SK-MEL-5 (cell line): ENCODE data around the gene MCF2. TPM values are rescaled to one million over a fixed set of nuclear protein-coding genes. Genes with fewer than 3 reads are reported as not detected.

Experiments used
- DNase-seq: peaks from one replicate; pipeline ENCODE4 v3.0.0-alpha.2; 2016; ENCODE audit warnings: low read depth, low spot score
- in situ Hi-C: cut with HindIII; loops from 2 replicates; pipeline ENCODE4 v1.10.0; 2016; ENCODE audit warnings: low sequenced_read_pairs, high pct_unique_total_duplicates, low pct_unique_long_range_greater_than_20kb
- total RNA-seq: library from RNA; depleted of rRNA; stranded (reverse); fragments of >200 nt; shearing (Covaris generic); gene quantifications from 2 replicates; pipeline ENCODE4 v1.2.3, GENCODE V29; 2014

Gene MCF2
- total RNA-seq, 1 experiment from 2014 or later: 1.7 TPM

GRCh38 chrX:139642241-139642927 is 65.6 kb downstream of the MCF2 start:
- peak; percentile 8 for DNase-seq
- in situ Hi-C loops: no loop called here

- in situ Hi-C loops: no loop called here
- DNase-seq: peak; percentile 52
These were observed 67.7 kb downstream of the MCF2 start for GRCh38 chrX:139640259-139640658.

DNA sequence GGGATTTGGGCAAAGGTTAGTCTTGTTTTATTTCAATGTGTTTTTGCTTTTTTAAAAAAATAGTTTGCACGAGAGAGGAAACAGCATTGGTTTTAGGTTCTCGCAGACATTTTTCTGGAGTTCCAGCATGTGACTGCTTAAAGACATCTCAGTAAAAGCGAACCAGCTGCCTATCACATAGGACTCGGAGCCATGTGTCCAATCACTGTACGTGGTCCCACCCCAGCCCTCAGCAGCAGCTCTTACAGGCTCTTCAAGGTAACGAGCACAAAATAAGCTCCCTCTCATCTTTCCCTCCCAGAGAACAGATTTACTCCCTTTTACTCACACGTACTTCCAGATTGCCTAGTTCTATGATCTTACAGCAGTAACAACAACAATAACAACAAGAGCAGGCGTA is 68.7 kb downstream of the MCF2 start:
- in situ Hi-C loops: no loop called here
- no peak for DNase-seq

GRCh38 chrX:139600105-139600504 is 107.9 kb downstream of the MCF2 start:
- DNase-seq: no peak
- in situ Hi-C loops: no loop called here

GRCh38 chrX:139596068-139596467 is 111.9 kb downstream of the MCF2 start:
- in situ Hi-C loops: no loop called here
- DNase-seq: no peak

DNA sequence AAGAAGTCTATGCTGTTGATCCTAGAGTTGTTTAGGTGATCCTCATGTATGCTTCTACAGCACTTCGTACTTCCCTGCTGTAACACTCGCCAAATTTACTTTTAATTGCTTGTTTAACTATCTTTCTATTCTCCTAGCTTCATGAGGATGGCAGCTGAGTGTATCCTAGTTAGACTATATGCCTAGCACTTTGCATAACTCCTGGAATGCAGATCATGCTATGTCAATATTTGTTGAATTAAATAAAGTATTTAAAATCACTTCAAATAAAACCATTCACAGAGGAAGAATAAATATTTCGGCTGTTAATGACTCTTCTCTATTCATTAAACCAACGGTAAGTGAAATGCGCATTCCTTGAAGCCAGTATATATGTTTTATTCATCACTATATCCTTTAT is 122.4 kb downstream of the MCF2 start:
- DNase-seq: no peak
- in situ Hi-C loops: no loop called here

DNA sequence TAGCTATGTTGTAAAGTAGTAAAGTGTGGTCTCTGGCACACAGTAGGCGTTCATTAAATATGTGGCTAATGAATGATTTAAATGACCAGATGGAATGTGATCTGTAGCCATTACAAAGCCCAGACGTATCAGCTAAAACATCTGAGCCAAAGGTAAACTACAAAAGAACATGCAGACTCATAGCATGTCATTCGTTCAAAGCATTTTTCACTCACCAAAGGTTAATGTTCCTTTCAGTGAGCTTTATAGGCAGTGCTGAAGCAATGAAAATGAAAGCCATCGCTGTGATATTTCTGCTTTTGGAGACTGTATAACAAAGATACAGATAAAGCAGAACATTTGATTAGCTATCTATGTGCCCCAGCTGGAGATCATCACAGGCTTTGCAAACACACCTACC is 126.9 kb downstream of the MCF2 start:
- no peak for DNase-seq
- in situ Hi-C loops: no loop called here

DNA sequence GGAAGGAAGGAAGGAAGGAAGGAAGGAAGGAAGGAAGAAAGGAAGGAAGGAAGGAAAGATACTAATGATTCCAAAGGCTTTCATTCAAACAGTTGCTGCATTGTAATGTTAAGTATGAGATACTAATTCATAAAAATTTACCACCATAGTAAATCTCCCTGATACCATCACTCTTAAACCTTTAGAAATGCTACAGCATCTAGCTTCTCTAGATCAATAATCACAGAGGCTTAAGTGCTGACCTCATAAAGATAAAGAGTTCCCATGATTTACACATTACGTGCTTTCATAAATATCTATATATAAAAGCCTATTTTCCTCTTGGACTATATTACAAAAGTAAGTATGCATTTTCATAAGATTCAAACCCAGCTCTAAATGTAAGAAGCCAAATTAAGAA is 141.0 kb downstream of the MCF2 start:
- in situ Hi-C loops: no loop called here
- no peak for DNase-seq

DNA sequence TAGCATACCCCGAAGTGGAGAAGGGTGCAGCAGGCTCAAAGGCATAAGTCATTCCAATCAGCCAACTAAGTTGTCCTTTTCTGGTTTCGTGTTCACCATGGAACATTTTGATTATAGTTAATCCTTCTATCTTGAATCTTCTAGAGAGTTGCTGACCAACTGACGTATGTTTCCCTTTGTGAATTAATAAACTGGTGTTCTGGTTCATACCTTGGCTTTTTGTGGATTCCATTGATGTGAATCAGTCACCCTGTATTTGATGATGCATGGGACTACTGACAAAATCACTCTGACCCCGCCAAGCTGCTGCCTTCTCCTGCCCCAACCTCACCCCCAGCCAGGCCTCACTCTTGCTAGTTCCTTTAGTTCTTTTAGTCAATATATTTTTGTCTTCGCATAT is 144.7 kb downstream of the MCF2 start:
- in situ Hi-C loops: no loop called here
- DNase-seq: no peak

DNA sequence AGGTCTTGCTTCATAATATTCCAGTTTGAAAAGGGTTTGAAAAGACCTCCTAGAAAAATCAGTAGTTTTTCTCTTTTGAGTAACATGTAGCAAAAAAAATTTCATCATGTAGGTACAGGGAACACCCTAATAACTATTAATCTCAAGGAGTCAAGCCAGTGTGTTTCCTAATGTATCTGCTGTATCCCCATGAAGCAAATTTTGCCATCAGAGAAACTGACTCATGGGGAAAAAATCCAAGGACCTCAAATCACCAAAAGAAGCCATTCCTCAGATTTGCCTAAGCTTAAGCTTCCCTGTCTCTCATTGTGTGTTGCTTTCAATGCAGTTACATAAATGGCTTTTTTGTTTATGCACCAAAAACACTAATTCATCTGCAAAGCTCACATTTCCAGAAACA is 147.7 kb downstream of the MCF2 start:
- in situ Hi-C loops: no loop called here
- DNase-seq: no peak

DNA sequence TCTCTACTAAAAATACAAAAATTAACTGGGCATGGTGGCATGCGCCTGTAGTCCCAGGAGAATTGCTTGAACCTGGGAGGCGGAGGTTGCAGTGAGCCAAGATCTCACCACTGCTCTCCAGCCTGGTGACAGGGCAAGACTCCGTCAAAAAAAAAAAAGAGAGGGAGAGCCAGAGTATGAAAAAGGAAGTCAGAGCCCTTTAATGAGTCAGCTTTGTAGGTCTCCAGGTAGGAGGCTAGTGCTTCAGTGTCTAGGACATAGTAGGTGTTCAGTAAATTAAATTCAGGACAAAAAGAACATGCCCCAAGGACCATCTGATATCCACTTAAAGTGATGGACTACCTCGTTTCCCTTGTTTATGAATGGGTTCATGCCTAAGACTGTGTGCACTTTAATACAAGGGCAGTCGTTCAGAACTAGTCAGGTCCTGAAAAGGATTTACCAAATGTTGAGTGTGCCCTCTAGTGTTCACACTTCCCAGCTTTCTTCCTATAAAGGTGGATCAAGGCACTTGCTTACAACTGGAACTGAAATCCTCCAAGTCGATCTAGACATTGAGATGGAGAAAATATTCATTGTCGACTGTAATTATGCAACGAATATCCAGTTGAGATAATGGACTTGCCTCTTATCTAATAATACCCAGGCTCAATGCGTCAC is 148.5 kb downstream of the MCF2 start:
- in situ Hi-C loops: no loop called here
- peak; percentile 73 for DNase-seq

DNA sequence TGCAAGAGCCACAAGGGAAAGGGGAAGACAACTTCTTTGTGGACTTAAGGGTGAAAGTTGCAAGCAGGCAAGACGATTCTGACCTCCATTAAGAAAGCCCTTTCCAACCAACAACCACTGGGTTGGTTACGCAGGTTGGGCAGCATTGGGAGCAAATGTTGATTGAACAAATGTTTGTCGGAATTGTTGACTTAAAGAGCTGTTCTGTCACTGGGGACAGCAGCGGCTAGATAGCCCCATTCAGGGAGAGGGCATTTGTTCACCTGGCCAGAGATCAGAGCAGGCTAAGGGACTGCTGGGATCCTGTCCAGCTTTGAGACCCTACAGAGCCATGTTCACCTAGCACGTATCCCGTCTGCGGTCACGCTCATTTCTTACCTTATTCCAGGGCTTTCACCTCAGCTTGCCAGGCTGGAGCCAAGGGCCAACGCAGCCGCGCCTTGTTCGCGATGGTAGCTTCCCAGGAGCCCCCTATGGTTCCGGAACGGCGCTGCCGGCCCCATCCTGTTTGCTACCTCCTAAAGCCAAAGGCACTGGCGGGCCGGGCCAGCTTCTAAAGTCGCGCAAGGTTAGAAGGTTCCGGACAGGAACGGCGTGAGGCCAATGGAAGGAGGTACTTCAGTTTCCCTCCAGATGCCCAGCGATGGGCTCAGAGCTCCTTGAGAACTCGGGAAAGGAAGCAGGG is 152.8 kb downstream of the MCF2 start:
- in situ Hi-C loops: no loop called here
- DNase-seq: no peak

- no peak for DNase-seq
- in situ Hi-C loops: no loop called here
These were observed 153.6 kb downstream of the MCF2 start for GRCh38 chrX:139554376-139554775.

- in situ Hi-C loops: no loop called here
- DNase-seq: no peak
These were observed 163.4 kb downstream of the MCF2 start for GRCh38 chrX:139544591-139544990.

DNA sequence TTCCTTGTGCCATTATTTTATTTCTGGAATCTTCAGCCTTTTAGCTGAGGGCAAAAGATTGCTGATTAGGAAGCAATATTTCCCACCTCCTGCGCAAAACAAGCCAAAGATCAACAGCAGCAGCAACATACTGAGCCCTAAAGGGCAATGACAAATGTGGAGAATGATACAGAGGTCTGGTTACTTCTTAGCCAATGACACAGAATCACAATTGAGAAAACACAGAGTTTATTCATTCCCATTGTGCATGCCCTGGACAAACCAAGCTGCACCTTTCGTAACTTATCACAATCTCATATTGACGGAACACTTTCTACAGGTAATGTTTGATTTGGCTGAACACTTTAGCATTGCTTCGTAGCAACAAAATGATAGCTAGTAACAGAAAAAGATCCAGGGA is 164.0 kb downstream of the MCF2 start:
- DNase-seq: no peak
- in situ Hi-C loops: no loop called here

DNA sequence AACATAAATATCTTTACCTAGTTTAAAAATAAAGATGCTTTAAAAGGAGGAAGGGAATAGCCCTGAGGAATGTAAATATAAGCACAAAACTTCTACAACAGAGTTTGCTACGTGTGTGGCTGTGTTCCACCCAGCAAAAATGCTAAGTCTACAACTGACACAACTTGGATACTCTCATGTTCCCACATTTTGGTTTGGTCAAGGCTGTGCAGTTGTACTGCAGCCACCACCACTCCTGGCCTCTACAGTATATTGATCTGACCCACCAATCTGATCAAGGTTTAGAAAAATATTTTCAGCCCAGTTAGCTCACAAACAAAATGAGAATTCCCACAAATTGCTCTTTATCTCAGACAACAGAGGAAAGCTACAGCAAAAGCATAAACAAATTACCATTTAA is 165.3 kb downstream of the MCF2 start:
- in situ Hi-C loops: no loop called here
- no peak for DNase-seq

- in situ Hi-C loops: no loop called here
- DNase-seq: no peak
These were observed 168.8 kb downstream of the MCF2 start for GRCh38 chrX:139538907-139539790.

GRCh38 chrX:139533444-139533843 is 174.5 kb downstream of the MCF2 start:
- in situ Hi-C loops: no loop called here
- DNase-seq: no peak
